GM18870 (cell line): ENCODE results near the gene IMMP2L.
A peak's percentile ranks its signal among the peaks of the same experiment; 100 is the strongest.

Source experiments
- ATAC-seq: cut with Tn5 transposase; IDR thresholded peaks from one replicate; pipeline ENCODE4 v1.9.1; 2021; ENCODE audit warnings: moderate library complexity; ENCODE audit not compliant: unreplicated experiment

Gene IMMP2L

DNA sequence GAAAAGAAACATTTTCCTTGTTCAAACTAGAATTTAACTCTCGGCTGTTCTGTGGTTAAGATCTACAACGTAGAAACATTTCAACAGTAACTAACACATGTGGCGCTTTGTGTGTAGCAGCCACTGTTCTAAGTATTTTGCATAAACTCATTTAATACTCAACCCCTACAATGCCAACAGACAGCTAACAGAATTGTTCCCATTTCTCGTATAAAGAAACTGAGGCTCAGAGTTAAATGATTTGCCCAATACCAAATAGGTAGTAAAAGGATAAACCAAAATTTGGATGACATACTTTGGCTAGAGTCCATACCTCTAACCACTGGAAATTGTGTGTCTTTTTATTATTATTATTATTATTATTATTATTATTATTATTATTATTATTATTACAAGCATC, 543.8 kb downstream of the IMMP2L start:
- no peak for ATAC-seq

DNA sequence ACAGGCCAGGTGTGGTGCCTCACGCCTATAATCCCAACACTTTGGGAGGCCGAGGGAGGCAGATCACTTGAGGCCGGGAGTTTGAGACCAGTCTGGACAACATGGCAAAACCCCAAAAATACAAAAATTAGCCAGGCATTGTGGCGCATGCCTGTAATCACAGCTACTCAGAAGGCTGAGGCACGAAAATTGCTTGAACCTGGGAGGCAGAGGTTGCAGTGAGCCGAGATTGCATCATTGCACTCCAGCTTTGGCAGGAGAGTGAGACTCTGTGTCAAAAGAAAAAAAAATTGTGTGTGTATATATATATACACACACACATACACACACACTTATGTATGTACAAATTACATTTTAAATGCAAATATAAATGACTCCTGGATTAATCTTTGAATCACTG, 548.2 kb downstream of the IMMP2L start:
- no peak for ATAC-seq

- ATAC-seq = peak; percentile 98
Observed at GRCh38 chr7:111012799-111013675, 549.3 kb downstream of the IMMP2L start.

GRCh38 chr7:111012149-111012548, 550.1 kb downstream of the IMMP2L start:
- ATAC-seq = no peak

DNA sequence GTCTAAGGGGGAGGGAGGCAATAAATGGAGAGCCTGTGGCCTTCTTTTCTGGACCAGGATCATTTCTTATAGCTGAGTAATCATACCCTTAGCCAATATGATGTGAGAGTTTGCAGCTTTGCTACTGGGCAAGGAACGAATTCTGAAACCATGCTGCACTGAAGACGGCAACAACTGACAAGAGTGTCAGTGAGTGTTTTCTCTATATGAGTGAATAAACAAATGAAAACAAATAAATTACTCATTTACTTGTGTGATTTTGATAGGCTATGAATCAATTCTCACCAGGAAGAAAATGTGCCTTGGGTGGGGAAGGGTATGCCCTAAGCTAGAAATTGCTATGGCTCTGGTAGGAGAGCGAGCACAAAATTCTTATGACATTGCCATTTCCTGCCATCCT, 550.8 kb downstream of the IMMP2L start:
- no peak for ATAC-seq

DNA sequence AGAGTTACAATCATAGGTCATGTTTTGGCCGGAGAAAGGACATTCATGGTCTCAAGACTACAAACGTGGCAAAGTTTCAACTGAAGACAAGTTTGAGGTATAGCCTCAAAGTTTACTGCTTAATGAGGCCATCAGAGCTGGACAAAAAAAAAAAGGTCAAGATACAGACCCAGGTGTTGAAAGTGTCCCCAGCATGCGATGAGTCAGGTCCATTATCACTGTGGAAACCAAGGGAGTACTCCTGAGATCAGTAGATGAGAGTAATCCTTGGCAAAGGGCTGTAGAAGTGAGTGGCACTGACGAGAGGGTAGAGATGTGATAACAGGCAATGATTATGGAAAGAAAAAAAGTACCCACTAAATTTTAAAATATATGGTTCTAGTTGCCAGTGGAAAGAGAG, 551.5 kb downstream of the IMMP2L start:
- no peak for ATAC-seq

DNA sequence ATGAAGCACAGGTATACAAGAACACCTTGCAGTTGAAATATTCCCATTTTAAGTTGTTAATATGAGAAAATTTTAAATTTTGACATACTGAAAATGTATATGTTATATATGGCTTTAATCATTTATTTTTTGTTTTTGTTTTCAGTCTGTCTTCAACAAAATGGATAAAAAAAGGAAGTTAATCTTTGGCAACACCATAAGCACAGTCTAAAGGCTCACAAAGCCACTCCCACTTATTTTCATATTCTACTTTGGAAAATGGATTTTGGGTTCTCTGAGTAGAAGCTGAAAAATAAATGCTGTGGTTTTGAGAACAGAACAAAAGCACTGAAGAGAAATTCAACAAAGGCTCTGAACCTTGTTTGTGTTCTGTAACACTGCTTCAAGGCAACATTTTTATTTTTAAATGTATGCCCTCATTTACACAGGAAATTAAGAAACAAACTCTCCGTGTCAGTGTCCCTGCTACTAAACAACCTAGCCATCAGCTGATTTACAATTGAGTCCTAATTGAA, 552.7 kb downstream of the IMMP2L start:
- ATAC-seq = no peak

GRCh38 chr7:111006691-111007090, 555.6 kb downstream of the IMMP2L start:
- no peak for ATAC-seq

DNA sequence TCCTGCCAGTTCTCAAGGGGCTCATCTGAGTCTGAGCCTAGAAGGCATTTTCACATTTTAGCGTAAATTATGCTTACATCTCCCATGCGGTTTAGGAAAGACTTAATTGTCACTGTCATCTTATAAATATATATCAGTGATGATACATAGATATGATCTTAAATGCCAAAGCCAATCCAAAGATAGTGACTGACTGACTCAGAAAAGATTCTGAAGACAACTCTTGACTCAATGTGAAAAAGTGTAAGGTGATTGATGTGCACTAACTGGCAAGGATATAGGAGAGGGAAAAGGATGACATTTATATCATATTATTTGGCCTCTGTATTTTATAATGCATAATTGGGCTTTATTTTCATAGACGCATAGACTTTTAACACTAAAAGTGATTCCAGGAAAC, 556.3 kb downstream of the IMMP2L start:
- ATAC-seq = no peak

GRCh38 chr7:111005445-111005844, 556.8 kb downstream of the IMMP2L start:
- no peak for ATAC-seq

DNA sequence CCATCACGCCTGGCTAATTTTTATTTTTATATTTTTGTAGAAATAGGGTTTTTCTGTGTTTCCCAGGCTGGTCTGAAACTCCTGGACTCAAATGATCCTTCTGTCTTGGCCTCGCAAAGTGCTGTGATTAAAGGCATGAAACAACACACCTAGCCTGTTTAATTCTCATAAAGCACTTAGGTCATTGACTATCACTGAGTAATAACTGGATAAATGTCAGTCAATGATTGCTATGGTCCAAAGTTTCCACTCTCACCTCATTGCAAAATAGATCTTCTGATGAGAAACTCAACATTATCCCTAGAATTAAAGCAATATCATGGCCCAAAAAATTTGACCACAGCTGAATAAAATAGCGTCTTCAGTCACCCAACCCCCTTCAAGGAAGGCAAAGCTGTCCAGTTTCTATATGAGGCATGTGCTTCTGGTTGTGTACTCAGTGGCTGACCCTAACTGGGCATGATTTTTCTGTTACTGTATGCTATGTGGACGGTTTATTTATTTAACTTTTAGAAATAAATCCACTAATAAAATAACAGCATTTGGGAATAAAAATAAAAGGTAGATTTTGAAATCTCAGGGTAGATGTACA, 557.9 kb downstream of the IMMP2L start:
- ATAC-seq = no peak

GRCh38 chr7:111003883-111004282, 558.4 kb downstream of the IMMP2L start:
- ATAC-seq = no peak

- ATAC-seq = no peak
Observed at GRCh38 chr7:110994028-110994967, 568.0 kb downstream of the IMMP2L start.

DNA sequence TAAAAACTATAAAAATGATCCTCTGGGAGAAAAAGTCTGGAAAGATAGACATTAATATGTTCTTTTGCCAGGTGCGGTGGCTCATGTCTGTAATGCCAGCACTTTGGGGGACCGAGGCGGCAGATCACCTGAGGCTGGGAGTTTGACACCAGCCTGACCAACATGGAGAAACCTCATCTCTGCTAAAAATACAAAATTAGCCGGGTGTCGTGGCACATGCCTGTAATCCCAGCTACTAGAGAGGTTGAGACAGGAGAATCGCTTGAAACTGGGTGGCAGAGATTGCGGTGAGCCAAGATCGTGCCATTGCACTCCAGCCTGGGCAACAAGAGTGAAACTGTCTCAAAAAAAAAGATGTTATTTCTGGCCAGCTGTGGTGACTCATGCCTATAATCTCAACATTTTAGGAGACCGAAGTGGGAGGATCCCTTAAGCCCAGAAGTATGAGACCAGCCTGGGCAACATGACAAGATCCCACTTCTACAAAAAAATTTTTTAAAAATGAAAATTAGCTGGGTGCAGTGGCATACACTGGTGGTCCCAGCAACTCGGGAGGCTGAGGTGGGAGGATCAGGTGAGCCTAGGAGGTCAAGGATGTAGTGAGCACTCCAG, 573.3 kb downstream of the IMMP2L start:
- no peak for ATAC-seq

DNA sequence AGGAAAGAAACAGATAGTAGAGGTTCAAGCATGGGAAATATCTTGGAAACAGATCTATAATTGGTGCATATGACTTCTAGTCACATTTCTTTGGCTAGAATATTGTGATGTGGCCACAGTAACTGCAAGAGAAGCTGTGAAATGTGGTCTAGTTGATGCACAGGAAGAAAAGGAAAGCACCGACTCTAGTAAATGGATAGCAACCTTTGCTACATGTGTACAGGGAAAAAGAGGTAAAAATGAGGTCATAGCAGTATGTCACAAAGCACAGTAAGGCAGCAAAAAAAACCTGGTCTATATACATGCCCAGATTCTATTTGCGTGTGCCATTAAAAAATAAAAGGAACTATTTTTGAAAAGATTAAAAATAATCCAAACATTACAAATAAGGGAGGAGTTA, 573.9 kb downstream of the IMMP2L start:
- no peak for ATAC-seq

DNA sequence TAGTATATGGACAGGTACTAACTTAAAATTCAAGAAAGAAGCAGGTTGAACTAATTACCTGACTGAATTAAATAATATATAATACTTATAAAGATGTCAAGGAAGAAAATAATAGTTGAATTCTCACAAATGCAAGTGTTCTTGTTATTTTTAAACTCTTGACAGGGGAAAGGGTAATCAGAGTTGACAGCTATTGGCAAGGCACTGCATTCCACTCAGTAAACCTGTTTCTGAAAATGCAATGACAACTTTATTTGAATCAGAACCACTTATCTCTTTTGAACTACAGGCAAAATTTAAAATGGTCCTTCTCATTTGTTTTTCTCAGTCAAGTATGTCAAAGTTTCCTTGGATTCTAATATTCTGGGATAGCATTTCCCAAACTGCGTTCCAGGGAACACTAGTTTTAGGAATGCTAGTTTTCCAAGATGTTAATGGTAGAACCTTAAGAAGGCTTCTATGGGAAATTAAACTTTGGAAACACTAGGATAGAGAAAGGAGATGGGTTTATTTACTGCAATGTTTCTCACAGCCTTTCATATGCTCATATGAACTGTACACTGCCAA, 575.1 kb downstream of the IMMP2L start:
- ATAC-seq = no peak

DNA sequence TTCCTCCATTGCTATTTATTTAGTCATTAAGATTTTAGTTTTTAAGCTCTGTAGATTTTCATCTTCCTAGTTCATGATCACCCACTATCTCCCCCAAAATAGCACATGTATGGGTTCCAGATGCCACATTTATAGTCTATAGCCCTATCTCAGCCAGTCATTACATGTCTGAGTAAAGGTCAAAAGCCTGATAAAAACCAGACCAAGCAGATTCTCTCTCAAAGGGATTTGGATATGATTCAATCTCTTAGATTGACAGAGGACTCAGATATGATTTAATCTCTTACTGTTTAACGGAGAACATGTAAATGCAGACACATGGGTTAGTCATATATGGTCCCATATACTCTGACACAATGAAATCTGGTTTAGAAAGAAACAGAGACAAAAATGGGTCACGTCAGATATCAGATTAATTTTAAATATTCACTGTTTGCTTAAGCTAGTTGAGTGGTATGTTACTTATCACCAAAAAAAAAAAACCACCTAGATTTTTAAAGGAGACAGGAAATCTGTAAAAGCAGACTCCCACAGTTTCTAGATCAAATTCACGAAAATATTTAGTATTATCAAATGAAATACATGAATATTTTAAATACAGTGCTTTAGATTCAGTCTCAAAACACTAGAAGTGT, 578.4 kb downstream of the IMMP2L start:
- no peak for ATAC-seq

DNA sequence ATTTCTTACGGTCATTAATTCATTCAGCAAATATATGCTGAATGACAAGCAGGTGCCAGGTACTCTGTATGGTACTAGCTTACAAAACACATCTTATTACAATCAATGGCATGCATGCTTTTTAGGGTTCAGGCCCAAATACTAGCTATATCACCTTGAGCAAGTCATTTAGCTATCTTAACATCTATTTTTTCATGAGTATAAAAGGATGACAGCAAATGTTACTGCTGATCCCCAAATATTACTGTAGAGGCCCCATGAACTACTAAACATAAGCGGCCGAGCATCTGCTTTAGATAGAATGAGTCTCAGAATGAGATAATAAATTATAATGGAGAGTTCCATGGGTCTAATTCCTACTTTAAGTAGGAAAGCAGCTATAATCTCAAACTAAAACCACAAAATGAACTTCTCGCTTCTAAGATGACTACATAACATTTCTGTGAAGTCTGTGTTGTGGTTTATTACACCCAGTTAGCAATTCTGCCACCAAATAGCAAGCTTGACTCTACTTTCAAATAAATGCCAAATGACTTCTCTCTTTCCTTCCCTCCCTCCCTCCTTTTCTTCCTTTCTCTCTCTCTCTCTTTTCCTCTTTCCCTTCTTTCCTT, 585.1 kb downstream of the IMMP2L start:
- no peak for ATAC-seq

GRCh38 chr7:110975486-110975885, 586.8 kb downstream of the IMMP2L start:
- no peak for ATAC-seq

DNA sequence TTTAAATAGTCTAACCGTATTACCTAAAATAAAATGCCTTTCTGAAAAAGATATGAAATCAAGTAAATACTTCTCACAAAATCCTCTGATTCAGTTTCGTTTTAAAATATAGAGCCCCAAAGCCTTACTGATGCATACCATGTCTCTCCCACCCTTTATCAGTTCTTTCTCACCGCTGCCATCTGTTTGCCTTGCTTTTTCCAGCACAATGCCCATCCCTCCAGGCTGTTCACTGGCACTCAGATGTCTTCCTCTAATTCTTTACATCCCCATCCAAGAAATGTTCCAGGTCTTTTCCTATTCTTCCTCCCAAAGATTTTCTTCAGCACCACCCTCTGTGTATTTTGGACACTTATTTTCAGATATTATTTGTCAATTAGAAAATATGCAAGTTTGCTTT, 587.9 kb downstream of the IMMP2L start:
- no peak for ATAC-seq
